GM23338 (cell line): Measurements from ENCODE around the gene TFF2. TPM values are rescaled to one million over a fixed set of nuclear protein-coding genes. Genes with fewer than 3 reads are reported as not detected.

ENCODE experiments used
- ATAC-seq: fragments of 200-7000 bp; cut with Tn5 transposase; 3 replicates; pipeline ENCODE4 v1.9.1; 2020
- DNase-seq: peaks from one replicate; pipeline ENCODE4 v3.0.0-alpha.2; 2015; ENCODE audit warnings: low spot score
- H2AFZ ChIP-seq: fragments of 200-600 bp; sonication (generic); 2 replicates; pipeline ENCODE4 v1.8.0; 2016; ENCODE audit warnings: antibody characterized with exemption, mild to moderate bottlenecking, moderate library complexity
- H3F3A ChIP-seq: fragments of 200-600 bp; sonication (generic); replicated peaks from 2 replicates; pipeline ENCODE4 v1.8.0; 2017; ENCODE audit warnings: antibody characterized with exemption, mixed run types, low read depth
- H3K27ac ChIP-seq: fragments of 200-600 bp; sonication (generic); 2 replicates; pipeline ENCODE4 v1.6.1; 2016; ENCODE audit warnings: low read depth
- H3K27me3 ChIP-seq: fragments of 200-600 bp; sonication (generic); 2 replicates; pipeline ENCODE4 v1.8.0; 2016; ENCODE audit warnings: mild to moderate bottlenecking, mixed run types, moderate library complexity; ENCODE audit not compliant: insufficient read depth
- H3K36me3 ChIP-seq: fragments of 200-600 bp; sonication (generic); 2 replicates; pipeline ENCODE4 v1.8.0; 2016; ENCODE audit warnings: mild to moderate bottlenecking; ENCODE audit not compliant: insufficient read depth
- H3K4me1 ChIP-seq: fragments of 200-600 bp; sonication (generic); 2 replicates; pipeline ENCODE4 v1.8.0; 2016; ENCODE audit warnings: mild to moderate bottlenecking, moderate library complexity; ENCODE audit not compliant: insufficient read depth
- H3K4me2 ChIP-seq: fragments of 200-600 bp; sonication (generic); 2 replicates; pipeline ENCODE4 v1.7.1; 2017; ENCODE audit warnings: mixed run types
- H3K4me3 ChIP-seq: fragments of 200-600 bp; sonication (generic); 2 replicates; pipeline ENCODE4 v1.6.1; 2016; ENCODE audit warnings: mixed run types
- H3K79me2 ChIP-seq: fragments of 200-600 bp; sonication (generic); replicated peaks from 2 replicates; pipeline ENCODE4 v1.8.0; 2017; ENCODE audit warnings: mild to moderate bottlenecking; ENCODE audit not compliant: insufficient read depth
- H3K9me2 ChIP-seq: fragments of 200-600 bp; sonication (generic); 2 replicates; pipeline ENCODE4 v1.8.0; 2017; ENCODE audit not compliant: insufficient read depth
- H4K20me1 ChIP-seq: fragments of 200-600 bp; sonication (generic); replicated peaks from 2 replicates; pipeline ENCODE4 v1.8.0; 2017; ENCODE audit warnings: mild to moderate bottlenecking; ENCODE audit not compliant: insufficient read depth
- H3K27ac Mint-ChIP-seq: 2 replicates; pipeline ENCODE4 v1.8.0; 2020; ENCODE audit warnings: inconsistent platforms, mild to moderate bottlenecking, moderate library complexity, mixed read lengths
- H3K27me3 Mint-ChIP-seq: 3 replicates; pipeline ENCODE4 v1.8.0; 2022; ENCODE audit warnings: low read depth, mild to moderate bottlenecking, moderate library complexity, mixed read lengths, inconsistent platforms; ENCODE audit not compliant: insufficient read depth, poor library complexity
- H3K36me3 Mint-ChIP-seq: 3 replicates; pipeline ENCODE4 v1.8.0; 2021; ENCODE audit warnings: low read depth, mild to moderate bottlenecking, inconsistent platforms, moderate library complexity, mixed read lengths
- H3K4me1 Mint-ChIP-seq: 3 replicates; pipeline ENCODE4 v1.8.0; 2020; ENCODE audit warnings: mild to moderate bottlenecking, inconsistent platforms, mixed read lengths
- H3K4me3 Mint-ChIP-seq: 3 replicates; pipeline ENCODE4 v1.8.0; 2021; ENCODE audit warnings: moderate library complexity, mild to moderate bottlenecking, inconsistent platforms, mixed read lengths
- H3K9me3 Mint-ChIP-seq: 3 replicates; pipeline ENCODE4 v1.8.0; 2020; ENCODE audit warnings: moderate library complexity, mild to moderate bottlenecking, inconsistent platforms, mixed read lengths
- EZH2 ChIP-seq: fragments of 200-600 bp; sonication (generic); IDR thresholded peaks from one replicate; pipeline ENCODE4 v1.8.0; 2017; ENCODE audit warnings: antibody characterized with exemption, mild to moderate bottlenecking, low read depth; ENCODE audit not compliant: unreplicated experiment
- NANOG ChIP-seq: IDR thresholded peaks from 2 replicates; pipeline ENCODE4 v1.6.1; 2016; ENCODE audit warnings: antibody characterized with exemption, borderline replicate concordance
- POLR2AphosphoS5 ChIP-seq: IDR thresholded peaks from 2 replicates; pipeline ENCODE4 v1.6.1; 2016; ENCODE audit warnings: antibody characterized with exemption, low read depth
- STAT1 ChIP-seq: IDR thresholded peaks from one replicate; pipeline ENCODE4 v1.6.1; 2016; ENCODE audit warnings: antibody characterized with exemption; ENCODE audit not compliant: unreplicated experiment
- ZNF114 ChIP-seq: fragments of 250-450 bp; sonication (Bioruptor Pico); IDR thresholded peaks from 2 replicates; pipeline ENCODE4 v1.5.0; 2020; ENCODE audit warnings: mild to moderate bottlenecking, moderate library complexity
- ZNF331 ChIP-seq: fragments of 250-450 bp; sonication (Bioruptor Pico); IDR thresholded peaks from 2 replicates; pipeline ENCODE4 v1.5.0; 2020; ENCODE audit warnings: low read depth, mild to moderate bottlenecking, moderate library complexity
- polyA plus RNA-seq: library from polyadenylated mRNA; unstranded; fragments of >200 nt; fragmentation: Nextera tagmentation; extraction: Ambion mirVana; gene quantifications from 2 replicates; pipeline ENCODE4 v1.2.1, GENCODE V29; 2016
- total RNA-seq: library from RNA; depleted of rRNA; stranded (reverse); fragments of >200 nt; shearing (Covaris generic); gene quantifications from 2 replicates; pipeline ENCODE4 v1.2.3, GENCODE V29; 2014
- TF ChIP-seq, protein P1 (sequence below), 2 experiments: fragments of 200-600 bp in 1 of 2; sonication (generic) in 1 of 2; conservative IDR thresholded peaks; 2 replicates each; pipeline versions ENCODE4 v1.5.1 to v1.6.1; 2016 to 2017; ENCODE audit warnings: antibody characterized with exemption in 2 of 2, low read depth in 2 of 2, mild to moderate bottlenecking in 2 of 2, moderate library complexity in 1 of 2
- TF ChIP-seq, protein P2 (sequence below): IDR thresholded peaks from one replicate; pipeline ENCODE4 v1.6.1; 2018; ENCODE audit warnings: antibody characterized with exemption; ENCODE audit not compliant: unreplicated experiment
- TF ChIP-seq, protein P3 (sequence below): IDR thresholded peaks from 2 replicates; pipeline ENCODE4 v1.6.1; 2016; ENCODE audit warnings: antibody characterized with exemption

Gene TFF2
- total and polyA plus RNA-seq, 2 experiments from 2014 or later, result not detected

DNA sequence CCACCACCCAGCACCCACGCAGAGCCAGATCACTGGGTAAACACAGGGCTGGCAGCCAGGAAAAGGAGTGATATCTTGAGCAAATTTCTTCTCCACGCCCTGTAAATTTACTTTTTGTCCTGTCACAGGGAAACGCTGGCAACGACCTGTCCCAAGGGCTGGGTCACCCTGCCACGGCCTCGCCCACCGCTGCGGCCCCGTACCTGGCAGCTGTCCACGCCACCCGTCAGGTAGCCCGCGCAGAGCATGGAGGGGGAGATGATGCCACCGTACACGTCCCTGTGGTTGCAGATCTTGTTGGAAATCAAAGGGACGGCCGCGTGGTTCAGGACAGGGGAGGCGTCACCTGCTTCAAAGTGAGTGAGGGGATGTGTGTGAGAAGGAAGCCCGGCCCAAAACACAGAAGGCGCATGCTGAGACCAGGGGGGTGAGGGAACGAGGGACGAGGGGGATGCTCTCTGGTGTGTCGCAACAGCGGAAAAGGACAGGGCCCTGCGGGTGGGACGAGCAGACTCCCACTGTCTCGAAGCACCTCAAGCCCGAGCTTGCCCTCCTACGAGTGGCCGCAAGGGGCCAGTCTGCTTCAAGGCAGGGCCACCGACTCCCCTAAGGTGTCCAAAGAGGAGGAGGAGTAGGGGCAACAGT lies 25.7 kb upstream of the TFF2 start:
- H3K4me2 ChIP-seq, result no peak overlapping the region
- no peaks in the 10 kb centered on the region for H3K9me2 ChIP-seq
- Mint-ChIP-seq H3K9me3 (peaks cover 1% of the 10 kb centered on the region; the same call in 1 of the 3 replicates), H3K27ac (no peak overlapping the region), H3K4me3 (no peak overlapping the region), H3K4me1 (no peaks in the 10 kb centered on the region), H3K27me3 (peaks cover 3% of the 10 kb centered on the region), H3K36me3 (peaks cover 1% of the 10 kb centered on the region; the same call in 2 of the 3 replicates)
- H4K20me1 ChIP-seq, result no peaks in the 10 kb centered on the region
- no peaks in the 10 kb centered on the region for H3K79me2 ChIP-seq
- no peaks in the 10 kb centered on the region for H3F3A ChIP-seq
- TF ChIP-seq ZNF114 (CRISPR knock-in tag), result no peak
- TF ChIP-seq, protein P1, sequence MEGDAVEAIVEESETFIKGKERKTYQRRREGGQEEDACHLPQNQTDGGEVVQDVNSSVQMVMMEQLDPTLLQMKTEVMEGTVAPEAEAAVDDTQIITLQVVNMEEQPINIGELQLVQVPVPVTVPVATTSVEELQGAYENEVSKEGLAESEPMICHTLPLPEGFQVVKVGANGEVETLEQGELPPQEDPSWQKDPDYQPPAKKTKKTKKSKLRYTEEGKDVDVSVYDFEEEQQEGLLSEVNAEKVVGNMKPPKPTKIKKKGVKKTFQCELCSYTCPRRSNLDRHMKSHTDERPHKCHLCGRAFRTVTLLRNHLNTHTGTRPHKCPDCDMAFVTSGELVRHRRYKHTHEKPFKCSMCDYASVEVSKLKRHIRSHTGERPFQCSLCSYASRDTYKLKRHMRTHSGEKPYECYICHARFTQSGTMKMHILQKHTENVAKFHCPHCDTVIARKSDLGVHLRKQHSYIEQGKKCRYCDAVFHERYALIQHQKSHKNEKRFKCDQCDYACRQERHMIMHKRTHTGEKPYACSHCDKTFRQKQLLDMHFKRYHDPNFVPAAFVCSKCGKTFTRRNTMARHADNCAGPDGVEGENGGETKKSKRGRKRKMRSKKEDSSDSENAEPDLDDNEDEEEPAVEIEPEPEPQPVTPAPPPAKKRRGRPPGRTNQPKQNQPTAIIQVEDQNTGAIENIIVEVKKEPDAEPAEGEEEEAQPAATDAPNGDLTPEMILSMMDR (conservative IDR thresholded peaks at IDR 0.05; ENCODE audit: low read depth in 2 of 2), result peak in 1 of 2 experiments; percentile 49; a peak in 3 of 4 replicates
- TF ChIP-seq, protein P2, sequence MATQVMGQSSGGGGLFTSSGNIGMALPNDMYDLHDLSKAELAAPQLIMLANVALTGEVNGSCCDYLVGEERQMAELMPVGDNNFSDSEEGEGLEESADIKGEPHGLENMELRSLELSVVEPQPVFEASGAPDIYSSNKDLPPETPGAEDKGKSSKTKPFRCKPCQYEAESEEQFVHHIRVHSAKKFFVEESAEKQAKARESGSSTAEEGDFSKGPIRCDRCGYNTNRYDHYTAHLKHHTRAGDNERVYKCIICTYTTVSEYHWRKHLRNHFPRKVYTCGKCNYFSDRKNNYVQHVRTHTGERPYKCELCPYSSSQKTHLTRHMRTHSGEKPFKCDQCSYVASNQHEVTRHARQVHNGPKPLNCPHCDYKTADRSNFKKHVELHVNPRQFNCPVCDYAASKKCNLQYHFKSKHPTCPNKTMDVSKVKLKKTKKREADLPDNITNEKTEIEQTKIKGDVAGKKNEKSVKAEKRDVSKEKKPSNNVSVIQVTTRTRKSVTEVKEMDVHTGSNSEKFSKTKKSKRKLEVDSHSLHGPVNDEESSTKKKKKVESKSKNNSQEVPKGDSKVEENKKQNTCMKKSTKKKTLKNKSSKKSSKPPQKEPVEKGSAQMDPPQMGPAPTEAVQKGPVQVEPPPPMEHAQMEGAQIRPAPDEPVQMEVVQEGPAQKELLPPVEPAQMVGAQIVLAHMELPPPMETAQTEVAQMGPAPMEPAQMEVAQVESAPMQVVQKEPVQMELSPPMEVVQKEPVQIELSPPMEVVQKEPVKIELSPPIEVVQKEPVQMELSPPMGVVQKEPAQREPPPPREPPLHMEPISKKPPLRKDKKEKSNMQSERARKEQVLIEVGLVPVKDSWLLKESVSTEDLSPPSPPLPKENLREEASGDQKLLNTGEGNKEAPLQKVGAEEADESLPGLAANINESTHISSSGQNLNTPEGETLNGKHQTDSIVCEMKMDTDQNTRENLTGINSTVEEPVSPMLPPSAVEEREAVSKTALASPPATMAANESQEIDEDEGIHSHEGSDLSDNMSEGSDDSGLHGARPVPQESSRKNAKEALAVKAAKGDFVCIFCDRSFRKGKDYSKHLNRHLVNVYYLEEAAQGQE, result no peak
- no peak overlapping the region for H2AFZ ChIP-seq
- no peak overlapping the region for H3K27ac ChIP-seq
- DNase-seq (peak; percentile 41), ATAC-seq (peak; percentile 37; the same call in 2 of the 3 replicates)
- no peaks in the 10 kb centered on the region for H3K36me3 ChIP-seq
- H3K27me3 ChIP-seq, result no peaks in the 10 kb centered on the region
- H3K4me3 ChIP-seq, result no peak overlapping the region
- H3K4me1 ChIP-seq, result no peaks in the 10 kb centered on the region

DNA sequence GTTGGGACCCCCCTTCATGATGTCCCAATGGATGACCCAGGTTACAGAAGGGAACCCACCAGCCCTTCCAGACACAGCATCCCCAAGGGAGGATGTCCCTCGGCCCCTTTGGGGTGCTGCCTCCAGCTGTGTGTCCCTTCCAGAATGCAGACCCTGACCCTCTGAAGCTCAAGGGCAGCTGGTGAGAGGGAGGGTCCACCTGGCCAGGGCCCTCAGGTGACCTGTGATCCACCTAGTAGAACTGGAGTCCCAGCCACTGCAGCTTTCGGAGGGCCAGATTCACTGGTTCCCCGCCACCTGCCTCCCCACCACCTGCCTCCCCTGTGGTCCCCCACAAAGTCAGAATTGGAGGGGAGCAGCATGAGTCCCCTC lies 25.2 kb upstream of the TFF2 start:
- Histone ChIP-seq H3K79me2 (no peaks in the 10 kb centered on the region), H3F3A (no peaks in the 10 kb centered on the region), H3K9me2 (no peaks in the 10 kb centered on the region), H3K4me2 (no peak overlapping the region), H2AFZ (no peak overlapping the region), H3K4me1 (no peaks in the 10 kb centered on the region), H3K4me3 (no peak overlapping the region), H4K20me1 (no peaks in the 10 kb centered on the region), H3K27me3 (no peaks in the 10 kb centered on the region), H3K36me3 (no peaks in the 10 kb centered on the region), H3K27ac (no peak overlapping the region)
- ATAC-seq, result no peak
- no peak overlapping the region for H3K27ac Mint-ChIP-seq
- H3K27me3 Mint-ChIP-seq, result peaks cover 3% of the 10 kb centered on the region
- H3K36me3 Mint-ChIP-seq, result no peaks in the 10 kb centered on the region
- no peak for DNase-seq
- H3K4me1 Mint-ChIP-seq, result no peaks in the 10 kb centered on the region
- no peak overlapping the region for H3K4me3 Mint-ChIP-seq
- H3K9me3 Mint-ChIP-seq, result no peaks in the 10 kb centered on the region
- TF ChIP-seq, protein P2, result no peak
- TF ChIP-seq ZNF114 (CRISPR knock-in tag) (no peak), STAT1 (no peak), EZH2 (no peak), ZNF331 (CRISPR knock-in tag) (no peak), NANOG (no peak), POLR2AphosphoS5 (no peak)
- TF ChIP-seq, protein P3, sequence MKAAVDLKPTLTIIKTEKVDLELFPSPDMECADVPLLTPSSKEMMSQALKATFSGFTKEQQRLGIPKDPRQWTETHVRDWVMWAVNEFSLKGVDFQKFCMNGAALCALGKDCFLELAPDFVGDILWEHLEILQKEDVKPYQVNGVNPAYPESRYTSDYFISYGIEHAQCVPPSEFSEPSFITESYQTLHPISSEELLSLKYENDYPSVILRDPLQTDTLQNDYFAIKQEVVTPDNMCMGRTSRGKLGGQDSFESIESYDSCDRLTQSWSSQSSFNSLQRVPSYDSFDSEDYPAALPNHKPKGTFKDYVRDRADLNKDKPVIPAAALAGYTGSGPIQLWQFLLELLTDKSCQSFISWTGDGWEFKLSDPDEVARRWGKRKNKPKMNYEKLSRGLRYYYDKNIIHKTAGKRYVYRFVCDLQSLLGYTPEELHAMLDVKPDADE, result no peak
- TF ChIP-seq, protein P1 (conservative IDR thresholded peaks at IDR 0.05; ENCODE audit: low read depth in 2 of 2), result no peak
